ENCODE measurements around the gene DEFB110. TPM values are rescaled to one million over a fixed set of nuclear protein-coding genes. Genes with fewer than 3 reads are reported as not detected.

DEFB110 gene
- polyA plus RNA-seq, 1 experiment = not detected

DNA sequence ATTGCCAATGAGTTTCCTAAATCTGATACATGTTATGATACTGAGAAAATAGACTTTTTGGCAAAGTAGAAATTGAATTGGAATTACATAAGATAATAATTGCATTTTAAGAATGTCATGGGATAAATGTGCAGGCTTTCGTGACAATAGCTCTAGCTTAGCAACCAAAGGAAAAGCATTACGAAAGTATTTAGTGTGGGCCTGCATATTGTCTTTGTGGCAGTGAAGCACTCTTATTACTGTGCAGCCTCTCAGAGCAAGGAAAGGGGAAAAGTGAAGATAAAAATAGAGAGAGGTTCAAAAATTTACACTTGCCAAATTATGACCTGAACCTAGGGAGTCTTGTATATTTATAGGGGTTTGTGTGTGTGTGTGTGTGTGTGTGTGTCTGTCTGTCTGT, 39.7 kb downstream of the DEFB110 start:
- ChIA-PET POLR2A (no interaction called here), CTCF (no interaction called here)
- H3K27me3 ChIP-seq (ENCODE audit: control insufficient read depth, insufficient read depth, low read length) = no peaks in the 10 kb centered on the region

DNA sequence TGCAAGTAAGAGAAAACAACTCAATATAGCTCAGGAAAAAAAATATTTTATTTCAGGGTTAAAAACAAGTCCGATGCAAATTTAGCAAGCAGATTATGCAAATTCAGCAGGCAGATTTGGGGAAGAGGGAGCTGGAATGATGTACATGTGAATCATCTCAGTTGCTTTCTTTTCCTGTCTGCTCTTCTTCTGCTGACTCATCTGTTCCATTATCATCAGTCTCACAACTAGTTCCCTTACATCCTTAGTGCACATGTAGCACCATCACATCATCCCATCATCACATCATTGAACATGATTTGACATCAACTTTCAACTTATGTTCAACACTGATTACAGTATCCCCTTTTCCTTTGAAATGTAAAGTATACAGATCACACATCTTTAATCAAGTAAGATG, 40.9 kb downstream of the DEFB110 start:
- CTCF ChIA-PET = no interaction called here
- no peak for DNase-seq (ENCODE audit: low read depth)
- Histone ChIP-seq H3K4me3 (ENCODE audit: low read depth, low read length) (no peak overlapping the region), H3K36me3 (ENCODE audit: control insufficient read depth, insufficient read depth, low read length) (no peaks in the 10 kb centered on the region), H3K27me3 (ENCODE audit: control insufficient read depth, insufficient read depth, low read length) (no peaks in the 10 kb centered on the region)
- TF ChIP-seq, protein P1, sequence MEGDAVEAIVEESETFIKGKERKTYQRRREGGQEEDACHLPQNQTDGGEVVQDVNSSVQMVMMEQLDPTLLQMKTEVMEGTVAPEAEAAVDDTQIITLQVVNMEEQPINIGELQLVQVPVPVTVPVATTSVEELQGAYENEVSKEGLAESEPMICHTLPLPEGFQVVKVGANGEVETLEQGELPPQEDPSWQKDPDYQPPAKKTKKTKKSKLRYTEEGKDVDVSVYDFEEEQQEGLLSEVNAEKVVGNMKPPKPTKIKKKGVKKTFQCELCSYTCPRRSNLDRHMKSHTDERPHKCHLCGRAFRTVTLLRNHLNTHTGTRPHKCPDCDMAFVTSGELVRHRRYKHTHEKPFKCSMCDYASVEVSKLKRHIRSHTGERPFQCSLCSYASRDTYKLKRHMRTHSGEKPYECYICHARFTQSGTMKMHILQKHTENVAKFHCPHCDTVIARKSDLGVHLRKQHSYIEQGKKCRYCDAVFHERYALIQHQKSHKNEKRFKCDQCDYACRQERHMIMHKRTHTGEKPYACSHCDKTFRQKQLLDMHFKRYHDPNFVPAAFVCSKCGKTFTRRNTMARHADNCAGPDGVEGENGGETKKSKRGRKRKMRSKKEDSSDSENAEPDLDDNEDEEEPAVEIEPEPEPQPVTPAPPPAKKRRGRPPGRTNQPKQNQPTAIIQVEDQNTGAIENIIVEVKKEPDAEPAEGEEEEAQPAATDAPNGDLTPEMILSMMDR (IDR thresholded peaks at IDR 0.05; ENCODE audit: insufficient read depth, low read depth, low read length) = no peak
- POLR2A ChIA-PET = no interaction called here

More for the DNA sequence above, 39.7 kb downstream of the DEFB110 start:
- no peaks in the 10 kb centered on the region for H3K36me3 ChIP-seq (ENCODE audit: control insufficient read depth, insufficient read depth, low read length)
- TF ChIP-seq, protein P1 (IDR thresholded peaks at IDR 0.05; ENCODE audit: insufficient read depth, low read depth, low read length) = no peak
- H3K4me3 ChIP-seq (ENCODE audit: low read depth, low read length) = no peak overlapping the region
- no peak for DNase-seq (ENCODE audit: low read depth)

DNA sequence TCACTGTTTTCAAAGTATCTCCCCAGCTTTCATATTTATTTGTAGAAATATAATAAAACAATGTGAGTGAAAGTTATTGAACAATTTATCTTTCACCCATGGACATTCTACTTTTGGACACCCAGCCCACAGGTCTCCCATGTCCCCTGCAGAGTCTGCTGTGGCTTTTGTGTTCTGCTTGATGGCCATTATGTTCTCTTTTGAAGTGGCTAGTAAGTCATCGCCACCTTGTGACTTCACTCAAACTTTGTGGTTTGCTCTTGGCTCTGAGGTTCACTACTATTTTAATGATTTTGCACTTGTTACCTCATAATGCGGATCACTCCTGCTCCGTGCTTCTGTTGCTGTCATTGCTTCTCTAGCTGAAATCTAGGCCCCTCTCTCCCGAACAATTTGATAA, 42.2 kb downstream of the DEFB110 start:
- POLR2A ChIA-PET = no interaction called here
- Histone ChIP-seq H3K4me3 (ENCODE audit: low read depth, low read length) (no peak overlapping the region), H3K36me3 (ENCODE audit: control insufficient read depth, insufficient read depth, low read length) (no peaks in the 10 kb centered on the region), H3K27me3 (ENCODE audit: control insufficient read depth, insufficient read depth, low read length) (no peaks in the 10 kb centered on the region)
- no peak for DNase-seq (ENCODE audit: low read depth)
- CTCF ChIA-PET = interaction anchor here (0.6 to 0.7 kb wide), 2 partner anchors 15 to 59 kb away, joined by 3 read pairs; no protein-coding TSS in a partner anchor
- TF ChIP-seq, protein P1 (IDR thresholded peaks at IDR 0.05; ENCODE audit: insufficient read depth, low read depth, low read length) = no peak

DNA sequence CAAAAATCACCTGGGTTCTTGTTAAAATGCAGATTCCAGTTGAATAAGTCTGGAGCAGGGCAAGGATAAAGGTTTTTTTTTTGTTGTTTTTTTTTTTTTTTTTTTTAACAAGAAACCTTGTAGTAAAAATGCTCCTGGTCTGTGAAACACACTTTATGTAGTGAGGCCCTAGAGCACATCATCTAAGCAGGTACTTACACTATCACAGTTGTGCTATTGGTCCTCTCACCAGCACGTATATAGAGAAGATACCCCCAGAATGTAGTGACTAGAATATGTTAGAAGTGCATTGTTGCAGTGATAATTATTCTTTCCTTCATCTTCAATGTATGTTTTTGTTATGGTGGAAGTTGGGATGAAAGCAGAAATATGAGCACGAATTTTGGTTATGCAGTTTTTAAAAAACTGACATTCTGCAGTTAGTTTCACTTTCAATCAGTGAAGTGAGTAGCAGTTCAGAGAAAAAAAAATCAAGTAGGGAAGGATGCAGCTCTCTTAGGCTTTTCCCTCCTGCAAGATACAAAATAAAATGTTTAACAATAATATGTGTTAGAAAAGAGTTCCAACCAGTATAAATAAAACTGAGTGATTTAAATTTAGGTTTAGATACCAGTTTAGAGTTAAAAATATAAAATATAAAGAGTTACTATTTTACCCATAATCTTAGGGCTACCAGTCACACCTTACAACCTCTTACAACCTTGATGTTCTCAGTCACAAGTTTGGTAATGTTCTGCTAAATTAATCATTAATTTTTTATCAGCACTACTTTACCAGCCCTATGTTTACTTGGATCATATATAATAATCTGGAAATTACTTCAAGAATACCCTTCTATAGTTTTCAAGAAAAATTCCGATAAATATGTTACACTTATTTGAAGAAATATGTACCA, 43.2 kb downstream of the DEFB110 start:
- CTCF ChIA-PET = interaction anchor here (0.7 kb wide), 1 partner anchor 16 kb away, joined by 3 read pairs; no protein-coding TSS in a partner anchor
- Histone ChIP-seq H3K4me3 (ENCODE audit: low read depth, low read length) (no peak overlapping the region), H3K27me3 (ENCODE audit: control insufficient read depth, insufficient read depth, low read length) (no peaks in the 10 kb centered on the region), H3K36me3 (ENCODE audit: control insufficient read depth, insufficient read depth, low read length) (no peaks in the 10 kb centered on the region)
- TF ChIP-seq, protein P1 (IDR thresholded peaks at IDR 0.05; ENCODE audit: insufficient read depth, low read depth, low read length) = no peak
- POLR2A ChIA-PET = no interaction called here
- no peak for DNase-seq (ENCODE audit: low read depth)

DNA sequence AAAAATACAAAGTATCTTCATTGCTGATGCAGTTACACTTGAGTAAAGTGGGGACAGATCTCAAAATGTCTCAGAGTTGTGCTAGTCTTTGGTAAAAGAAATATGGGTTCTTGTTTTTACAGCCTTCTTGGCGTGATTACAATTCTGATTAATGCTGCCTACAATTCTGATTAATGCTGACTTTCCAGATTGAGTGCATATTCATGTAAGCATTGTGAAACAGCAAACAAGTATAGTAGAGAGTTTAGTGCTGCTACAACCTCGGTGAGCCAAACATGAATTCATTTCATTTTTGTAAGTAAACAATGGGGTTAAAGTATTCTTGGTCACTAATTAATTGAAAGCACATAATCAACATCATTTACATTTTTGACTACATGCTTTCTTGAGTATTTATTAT, 52.2 kb downstream of the DEFB110 start, which contains the start of gene DEFB113:
DEFB113 (minus strand) TSS at position 21 of the 400 bp plus-strand sequence; CDS start at position 21, 0 bp downstream.
- CTCF ChIA-PET = no interaction called here
- TF ChIP-seq, protein P1 (IDR thresholded peaks at IDR 0.05; ENCODE audit: insufficient read depth, low read depth, low read length) = no peak
- POLR2A ChIA-PET = no interaction called here
- no peaks in the 10 kb centered on the region for H3K27me3 ChIP-seq (ENCODE audit: control insufficient read depth, insufficient read depth, low read length)
- no peaks in the 10 kb centered on the region for H3K36me3 ChIP-seq (ENCODE audit: control insufficient read depth, insufficient read depth, low read length)
- H3K4me3 ChIP-seq (ENCODE audit: low read depth, low read length) = no peak within 1 kb of the TSS
- DNase-seq (ENCODE audit: low read depth) = no peak

Other genes with a start within 250 kb of the DEFB110 start
- gene PGK2, start 234.7 kb downstream of the DEFB110 start, polyA plus RNA-seq (2011; rRNA removed) = not detected in 2 replicates
- gene CRISP1, start 155.5 kb downstream of the DEFB110 start, polyA plus RNA-seq (2011; rRNA removed) = not detected in 2 replicates
- not detected in 2 replicates for gene DEFB114, start 57.8 kb downstream of the DEFB110 start, polyA plus RNA-seq (2011; rRNA removed)
- not detected in 2 replicates for gene DEFB113, start 52.4 kb downstream of the DEFB110 start, polyA plus RNA-seq (2011; rRNA removed)
- not detected in 2 replicates for gene DEFB112, start 27.9 kb upstream of the DEFB110 start, polyA plus RNA-seq (2011; rRNA removed)